Measurements from ENCODE around the gene TMEM181. TPM values are rescaled to one million over a fixed set of nuclear protein-coding genes. Genes with fewer than 3 reads are reported as not detected.
A peak's percentile ranks its signal among the peaks of the same experiment; 100 is the strongest.
"Not testable (repeated sequence)": the region's sequence is repeated elsewhere in the genome, so short reads cannot be mapped to it uniquely, and the experiment has no call there.

The TMEM181 gene
- total RNA-seq, 1 donor from 2014 or later, result 42.2 TPM

GRCh38 chr6:158653577-158654354, 93.9 kb downstream of the TMEM181 start:
- no peaks in the 10 kb centered on the region for H3K36me3 Mint-ChIP-seq (ENCODE audit: low read depth)

GRCh38 chr6:158654498-158654897, 94.6 kb downstream of the TMEM181 start:
- H3K9me3 Mint-ChIP-seq (ENCODE audit: low read depth), result no peaks in the 10 kb centered on the region
- H3K27me3 Mint-ChIP-seq (ENCODE audit: low read depth), result no peaks in the 10 kb centered on the region
- H3K4me1 Mint-ChIP-seq (ENCODE audit: low read depth), result peaks cover 26% of the 10 kb centered on the region
- no peaks in the 10 kb centered on the region for H3K36me3 Mint-ChIP-seq (ENCODE audit: low read depth)
- H3K27ac Mint-ChIP-seq (ENCODE audit: unreplicated experiment), result peak overlapping the region; percentile 91
- DNase-seq (ENCODE audit: low spot score), result no peak
- H3K4me3 Mint-ChIP-seq (ENCODE audit: unreplicated experiment), result no peak overlapping the region
- TF ChIP-seq CTCF (IDR thresholded peaks at IDR 0.05), result no peak

More at GRCh38 chr6:158653577-158654354, 93.9 kb downstream of the TMEM181 start:
- Mint-ChIP-seq H3K4me1 (ENCODE audit: low read depth) (peaks cover 33% of the 10 kb centered on the region), H3K4me3 (ENCODE audit: unreplicated experiment) (no peak overlapping the region), H3K9me3 (ENCODE audit: low read depth) (no peaks in the 10 kb centered on the region), H3K27ac (ENCODE audit: unreplicated experiment) (peak overlapping the region; percentile 91), H3K27me3 (ENCODE audit: low read depth) (no peaks in the 10 kb centered on the region)
- TF ChIP-seq CTCF (IDR thresholded peaks at IDR 0.05), result no peak
- DNase-seq (ENCODE audit: low spot score), result no peak

- no peak for DNase-seq (ENCODE audit: low spot score)
- no peaks in the 10 kb centered on the region for H3K9me3 Mint-ChIP-seq (ENCODE audit: low read depth)
- no peaks in the 10 kb centered on the region for H3K27me3 Mint-ChIP-seq (ENCODE audit: low read depth)
- H3K4me3 Mint-ChIP-seq (ENCODE audit: unreplicated experiment), result no peak overlapping the region
- peak overlapping the region; percentile 91 for H3K27ac Mint-ChIP-seq (ENCODE audit: unreplicated experiment)
- no peak for TF ChIP-seq CTCF (IDR thresholded peaks at IDR 0.05)
- peaks cover 21% of the 10 kb centered on the region for H3K4me1 Mint-ChIP-seq (ENCODE audit: low read depth)
- H3K36me3 Mint-ChIP-seq (ENCODE audit: low read depth), result no peaks in the 10 kb centered on the region
Measured at GRCh38 chr6:158654960-158655489, 95.1 kb downstream of the TMEM181 start.

- Mint-ChIP-seq H3K27me3 (ENCODE audit: low read depth) (no peaks in the 10 kb centered on the region), H3K4me3 (ENCODE audit: unreplicated experiment) (no peak overlapping the region), H3K4me1 (ENCODE audit: low read depth) (peaks cover 21% of the 10 kb centered on the region), H3K27ac (ENCODE audit: unreplicated experiment) (no peak overlapping the region), H3K36me3 (ENCODE audit: low read depth) (no peaks in the 10 kb centered on the region), H3K9me3 (ENCODE audit: low read depth) (no peaks in the 10 kb centered on the region)
- no peak for TF ChIP-seq CTCF (IDR thresholded peaks at IDR 0.05)
- no peak for DNase-seq (ENCODE audit: low spot score)
Measured at GRCh38 chr6:158655569-158656450, 95.9 kb downstream of the TMEM181 start.

GRCh38 chr6:158656986-158657385, 97.1 kb downstream of the TMEM181 start:
- H3K36me3 Mint-ChIP-seq (ENCODE audit: low read depth); H3K9me3 Mint-ChIP-seq (ENCODE audit: low read depth); H3K27ac Mint-ChIP-seq (ENCODE audit: unreplicated experiment); H3K4me3 Mint-ChIP-seq (ENCODE audit: unreplicated experiment); DNase-seq (ENCODE audit: low spot score); H3K27me3 Mint-ChIP-seq (ENCODE audit: low read depth): not testable (repeated sequence)
- H3K4me1 Mint-ChIP-seq (ENCODE audit: low read depth), result peaks cover 21% of the 10 kb centered on the region

Measured in chondrocyte (in vitro differentiated cells).